Gastroesophageal sphincter (tissue), 4 donors: Measurements from ENCODE around the gene LSS. TPM values are rescaled to one million over a fixed set of nuclear protein-coding genes. Genes with fewer than 3 reads are reported as not detected.
"Not testable (repeated sequence)": the region's sequence is repeated elsewhere in the genome, so short reads cannot be mapped to it uniquely, and the experiment has no call there.

Experiments used
- ATAC-seq: fragments of 150-250 bp; one replicate; pipeline ENCODE4 v1.9.1; 2016; ENCODE audit warnings: mild to moderate bottlenecking, moderate library complexity
- H3K27ac ChIP-seq, 4 donors: fragments of 200-600 bp; sonication (generic) in 3 of 4; 1 replicate in 3 of 4; 2 replicates in 1 of 4; pipeline ENCODE4 v1.5.1; 2016 to 2019
- H3K27me3 ChIP-seq: fragments of 200-600 bp; sonication (generic); one replicate; pipeline ENCODE4 v1.5.1; 2019
- H3K36me3 ChIP-seq, 2 donors: fragments of 200-600 bp; sonication (generic); one replicate each; pipeline ENCODE4 v1.5.1; 2019; ENCODE audit warnings: control low read depth in 1 of 2
- H3K4me1 ChIP-seq, 3 donors: fragments of 200-600 bp; sonication (generic); 1 replicate in 2 of 3; 2 replicates in 1 of 3; pipeline ENCODE4 v1.5.1; 2016 to 2019; ENCODE audit warnings: control low read depth in 2 of 3
- H3K4me3 ChIP-seq, 2 donors: fragments of 200-600 bp; sonication (generic); one replicate each; pipeline ENCODE4 v1.5.1; 2019; ENCODE audit warnings: mild to moderate bottlenecking in 1 of 2, moderate library complexity in 1 of 2
- H3K9me3 ChIP-seq, 3 donors: fragments of 200-600 bp; sonication (generic); one replicate each; pipeline ENCODE4 v1.5.1; 2017 to 2019; ENCODE audit warnings: control low read depth in 2 of 3
- CTCF ChIP-seq, 4 experiments: fragments of 200-600 bp in 2 of 4; fragments of 450-650 bp in 2 of 4; sonication (generic) in 1 of 4; IDR thresholded peaks; one replicate each; pipeline ENCODE4 v1.5.1; 2017 to 2019; ENCODE audit warnings: antibody characterized with exemption in 4 of 4, mild to moderate bottlenecking in 2 of 4, moderate library complexity in 2 of 4
- EP300 ChIP-seq: sonication (generic); formaldehyde crosslinking; IDR thresholded peaks from one replicate; pipeline ENCODE4 v1.6.1; 2017; ENCODE audit warnings: antibody characterized with exemption, mild to moderate bottlenecking
- POLR2A ChIP-seq, 2 donors: fragments of 450-650 bp; IDR thresholded peaks; one replicate each; pipeline ENCODE4 v1.6.1; 2017; ENCODE audit warnings: antibody characterized with exemption in 2 of 2, mild to moderate bottlenecking in 2 of 2, moderate library complexity in 1 of 2
- POLR2AphosphoS5 ChIP-seq: sonication (generic); formaldehyde crosslinking; IDR thresholded peaks from one replicate; pipeline ENCODE4 v1.6.1; 2017; ENCODE audit warnings: antibody characterized with exemption
- WGBS, 2 donors: methylation state at CpG; one replicate each; pipeline ENCODE4 v1.1.5; 2018; ENCODE audit warnings: low coverage in 1 of 2; 5-methylcytosine and 5-hydroxymethylcytosine counted together
- total RNA-seq, 4 donors: library from RNA; depleted of rRNA; stranded (reverse); fragments of >200 nt; gene quantifications; one replicate each; pipeline ENCODE4 v1.1.0, GENCODE V29; 2016

Gene LSS
- total RNA-seq, 4 donors from 2014 or later, result 57.7 to 104 (median 85.7) TPM

- 83% methylated on average over 1 of the region's 1 CpG; no CpG with 5 or more reads in 1 of the 2 donors for WGBS, 2 donors
- H3K36me3 ChIP-seq, result peaks cover 0 to 22% of the 10 kb centered on the region in 2 donors
- no peaks in the 10 kb centered on the region for H3K9me3 ChIP-seq
- no peak for ATAC-seq
- no peak overlapping the region for H3K4me3 ChIP-seq
- TF ChIP-seq POLR2A (IDR thresholded peaks at IDR 0.05) (no peak), POLR2AphosphoS5 (no peak), EP300 (no peak), CTCF (IDR thresholded peaks at IDR 0.05) (no peak)
- peaks cover 0 to 51% (median 7%) of the 10 kb centered on the region in 3 donors for H3K4me1 ChIP-seq
- no peaks in the 10 kb centered on the region for H3K27me3 ChIP-seq
- H3K27ac ChIP-seq, result peak overlapping the region in 3 of 4 donors; percentile 56 to 94 (median 89)
Measured at GRCh38 chr21:46226146-46226545, 2.4 kb downstream of the LSS start.

- ATAC-seq, H3K4me3 ChIP-seq, H3K27ac ChIP-seq, H3K9me3 ChIP-seq, H3K27me3 ChIP-seq: not testable (repeated sequence)
- Histone ChIP-seq H3K36me3 (peaks cover 0 to 47% of the 10 kb centered on the region in 2 donors), H3K4me1 (peaks cover 0 to 41% (median 7%) of the 10 kb centered on the region in 3 donors)
- 84 to 94% methylated on average over 6 to 9 of the region's 18 CpGs for WGBS, 2 donors
Measured at GRCh38 chr21:46223661-46224060, 4.9 kb downstream of the LSS start.

GRCh38 chr21:46223217-46223616 lies 5.4 kb downstream of the LSS start:
- ATAC-seq, result no peak
- no peak overlapping the region for H3K27ac ChIP-seq
- H3K4me1 ChIP-seq, result peaks cover 0 to 41% (median 7%) of the 10 kb centered on the region in 3 donors
- WGBS, 2 donors, result 64 to 79% methylated on average over 4 to 5 of the region's 7 CpGs
- TF ChIP-seq POLR2A (IDR thresholded peaks at IDR 0.05) (no peak), POLR2AphosphoS5 (no peak), CTCF (IDR thresholded peaks at IDR 0.05) (no peak), EP300 (no peak)
- no peaks in the 10 kb centered on the region for H3K9me3 ChIP-seq
- peaks cover 0 to 49% of the 10 kb centered on the region in 2 donors for H3K36me3 ChIP-seq
- H3K4me3 ChIP-seq, result no peak overlapping the region
- H3K27me3 ChIP-seq, result no peaks in the 10 kb centered on the region

- Histone ChIP-seq H3K9me3 (no peaks in the 10 kb centered on the region), H3K4me1 (peaks cover 0 to 37% (median 7%) of the 10 kb centered on the region in 3 donors), H3K4me3 (no peak overlapping the region), H3K27ac (no peak overlapping the region), H3K36me3 (peaks cover 0 to 53% of the 10 kb centered on the region in 2 donors), H3K27me3 (no peaks in the 10 kb centered on the region)
- 70 to 100% methylated on average over 1 to 4 of the region's 11 CpGs for WGBS, 2 donors
- no peak for TF ChIP-seq EP300
- no peak for ATAC-seq
Measured at GRCh38 chr21:46222436-46223116, 6.0 kb downstream of the LSS start.

- no peak for TF ChIP-seq POLR2A (IDR thresholded peaks at IDR 0.05)
- no peak for TF ChIP-seq POLR2AphosphoS5
- no peak for TF ChIP-seq EP300
- no peak for TF ChIP-seq CTCF (IDR thresholded peaks at IDR 0.05)
- WGBS, 2 donors, result 81 to 88% methylated on average over 4 to 12 of the region's 16 CpGs
- Histone ChIP-seq H3K27ac (no peak overlapping the region), H3K27me3 (no peaks in the 10 kb centered on the region), H3K4me3 (no peak overlapping the region), H3K36me3 (peaks cover 0 to 61% of the 10 kb centered on the region in 2 donors), H3K9me3 (no peaks in the 10 kb centered on the region), H3K4me1 (peaks cover 0 to 29% (median 0%) of the 10 kb centered on the region in 3 donors)
- no peak for ATAC-seq
Measured at GRCh38 chr21:46221664-46222435, 6.7 kb downstream of the LSS start.
